ENCODE measurements around the gene STK36. TPM values are rescaled to one million over a fixed set of nuclear protein-coding genes. Genes with fewer than 3 reads are reported as not detected.

Gene STK36
- total RNA-seq, 1 experiment from 2014 or later: 12.6 TPM

DNA sequence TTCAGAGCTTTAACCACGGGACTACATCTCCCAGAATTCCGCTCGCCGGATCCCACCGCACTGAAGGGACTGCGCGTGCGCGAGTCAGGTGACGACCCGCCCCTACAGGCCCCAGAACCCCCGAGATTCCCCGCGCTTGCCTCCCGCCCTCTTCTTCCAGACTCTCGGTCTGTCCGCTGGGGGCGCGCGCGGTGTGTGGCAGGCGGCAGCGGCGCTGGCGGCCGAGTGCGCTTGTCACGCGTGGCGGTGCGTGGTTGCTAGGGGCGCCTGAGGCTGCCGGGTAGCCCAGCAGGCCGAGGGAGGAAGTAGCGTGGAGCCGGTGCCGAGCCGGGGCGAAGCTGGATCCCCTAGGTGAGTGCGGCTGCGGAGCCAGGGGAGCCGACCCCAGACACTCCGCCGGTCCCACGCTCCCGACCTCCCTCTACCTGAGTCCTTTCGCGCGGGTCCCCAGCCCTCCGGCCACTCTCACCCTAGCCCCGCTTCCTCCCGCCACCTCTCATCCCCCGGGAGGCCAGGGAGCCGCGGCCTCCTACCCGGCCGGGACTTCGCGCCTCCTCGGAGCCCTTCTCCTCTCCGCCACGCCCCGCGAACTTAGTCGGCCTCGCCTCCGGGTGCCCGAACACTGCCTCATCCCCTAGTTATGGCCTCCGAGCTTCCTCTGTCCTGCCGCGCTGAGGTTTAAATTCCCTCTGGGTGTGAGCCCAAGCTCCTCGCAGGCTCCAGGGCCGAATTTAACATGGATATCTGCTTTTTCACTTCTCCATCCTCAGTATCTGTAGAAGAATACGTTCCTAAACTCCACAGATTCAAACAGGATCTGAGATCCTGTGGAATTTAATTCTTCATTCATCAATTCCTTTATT lies 39.0 kb downstream of the STK36 start, which contains the start of gene TTLL4:
TTLL4 (plus strand) TSS at position 149 of the 863 bp plus-strand sequence. CDS start 26,842 bp downstream, outside the sequence.
- in situ Hi-C loops (cut with HindIII; ENCODE audit: low pct_unique_long_range_greater_than_20kb, low sequenced_read_pairs): no loop called here
- peak; percentile 96 for DNase-seq (ENCODE audit: low read depth, low spot score)

- in situ Hi-C loops (cut with HindIII; ENCODE audit: low pct_unique_long_range_greater_than_20kb, low sequenced_read_pairs): no loop called here
- peak; percentile 7 for DNase-seq (ENCODE audit: low read depth, low spot score)
Measured at GRCh38 chr2:218711550-218711929, 39.7 kb downstream of the STK36 start.

DNA sequence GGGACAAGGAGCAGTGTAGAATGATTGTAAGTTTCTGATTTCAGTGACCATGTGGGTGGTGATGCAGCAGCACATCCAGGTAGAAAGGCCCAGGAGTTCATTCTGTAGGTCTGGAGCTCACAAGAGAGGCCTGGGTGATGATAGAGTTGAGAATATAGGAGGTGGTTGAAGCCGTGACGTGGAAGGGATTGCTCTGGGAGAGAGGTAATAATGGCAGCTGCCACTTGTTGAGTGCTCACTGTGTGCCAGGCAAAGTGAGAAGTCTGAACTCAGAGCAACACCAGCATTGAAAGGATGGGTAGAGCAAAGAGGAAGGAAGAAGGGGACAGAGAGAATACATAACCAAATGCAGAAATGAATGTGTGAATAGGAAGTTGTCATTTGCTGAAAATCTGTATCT lies 42.0 kb downstream of the STK36 start:
- in situ Hi-C loops (cut with HindIII; ENCODE audit: low pct_unique_long_range_greater_than_20kb, low sequenced_read_pairs): no loop called here
- no peak for DNase-seq (ENCODE audit: low read depth, low spot score)

- DNase-seq (ENCODE audit: low read depth, low spot score): no peak
- in situ Hi-C loops (cut with HindIII; ENCODE audit: low pct_unique_long_range_greater_than_20kb, low sequenced_read_pairs): no loop called here
Measured at GRCh38 chr2:218716070-218716469, 44.2 kb downstream of the STK36 start.

GRCh38 chr2:218717262-218717661 lies 45.4 kb downstream of the STK36 start:
- in situ Hi-C loops (cut with HindIII; ENCODE audit: low pct_unique_long_range_greater_than_20kb, low sequenced_read_pairs): no loop called here
- DNase-seq (ENCODE audit: low read depth, low spot score): no peak

DNA sequence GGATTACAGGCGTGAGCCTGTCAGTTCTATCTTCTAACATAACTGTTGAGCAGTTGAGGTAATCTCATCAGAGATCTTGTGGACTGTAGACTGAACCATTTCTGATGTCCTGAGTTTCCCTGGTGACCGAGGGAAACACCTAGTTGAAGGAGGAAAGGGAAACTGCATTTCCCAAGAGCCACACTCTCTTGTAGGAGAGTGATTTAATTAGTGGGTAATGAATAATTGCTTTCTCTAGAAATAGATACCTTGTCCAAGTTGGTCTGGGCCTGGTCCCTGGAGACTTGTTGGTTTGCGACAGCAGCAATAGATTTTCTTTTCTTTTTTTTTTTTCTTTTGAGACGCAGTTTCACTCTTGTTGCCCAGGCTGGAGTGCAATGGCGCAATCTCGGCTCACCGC lies 46.2 kb downstream of the STK36 start:
- no peak for DNase-seq (ENCODE audit: low read depth, low spot score)
- in situ Hi-C loops (cut with HindIII; ENCODE audit: low pct_unique_long_range_greater_than_20kb, low sequenced_read_pairs): no loop called here

DNA sequence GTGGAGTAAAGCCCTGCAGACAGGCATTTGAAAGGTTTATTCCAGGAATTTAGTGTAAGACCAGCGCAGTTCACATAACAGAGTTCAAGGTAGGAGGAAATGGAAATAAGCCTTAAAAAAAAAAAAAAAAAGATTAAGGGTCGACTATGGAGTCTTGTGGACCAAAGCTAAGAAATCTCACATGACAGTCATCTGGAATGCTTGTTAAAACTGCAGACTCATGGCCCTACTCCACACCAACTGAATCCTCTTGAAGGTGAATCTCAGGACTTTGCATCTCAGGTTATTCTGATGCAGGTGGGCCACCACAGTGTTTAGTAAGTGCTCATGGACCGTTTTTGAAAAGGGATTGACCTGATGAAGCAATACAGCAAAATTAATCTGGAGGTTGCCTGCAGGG lies 47.6 kb downstream of the STK36 start:
- in situ Hi-C loops (cut with HindIII; ENCODE audit: low pct_unique_long_range_greater_than_20kb, low sequenced_read_pairs): no loop called here
- peak; percentile 18 for DNase-seq (ENCODE audit: low read depth, low spot score)

- in situ Hi-C loops (cut with HindIII; ENCODE audit: low pct_unique_long_range_greater_than_20kb, low sequenced_read_pairs): no loop called here
- DNase-seq (ENCODE audit: low read depth, low spot score): peak; percentile 25
Measured at GRCh38 chr2:218720048-218721041, 48.5 kb downstream of the STK36 start.

DNA sequence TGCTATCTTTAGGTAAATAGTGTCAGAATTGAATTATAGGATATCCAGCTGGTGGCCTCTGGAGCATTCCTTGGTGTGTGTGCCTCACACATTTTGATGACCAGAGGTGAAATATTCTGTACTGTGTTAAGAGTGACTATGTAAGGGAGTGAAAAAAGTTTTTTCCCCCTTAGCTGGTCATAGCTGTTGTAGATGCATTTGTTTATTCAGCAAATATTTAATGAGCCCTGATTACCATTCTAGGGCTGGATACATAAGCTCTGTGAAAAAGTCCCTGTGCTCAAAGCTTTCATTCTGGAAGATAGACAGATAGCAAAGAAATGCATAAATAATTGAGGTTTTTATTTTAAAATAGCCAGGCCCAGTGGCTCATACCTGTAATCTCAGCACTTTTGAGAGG lies 49.6 kb downstream of the STK36 start:
- in situ Hi-C loops (cut with HindIII; ENCODE audit: low pct_unique_long_range_greater_than_20kb, low sequenced_read_pairs): no loop called here
- DNase-seq (ENCODE audit: low read depth, low spot score): no peak

- in situ Hi-C loops (cut with HindIII; ENCODE audit: low pct_unique_long_range_greater_than_20kb, low sequenced_read_pairs): no loop called here
- DNase-seq (ENCODE audit: low read depth, low spot score): no peak
Measured at GRCh38 chr2:218721934-218722333, 50.0 kb downstream of the STK36 start.

- peak; percentile 68 for DNase-seq (ENCODE audit: low read depth, low spot score)
- in situ Hi-C loops (cut with HindIII; ENCODE audit: low pct_unique_long_range_greater_than_20kb, low sequenced_read_pairs): no loop called here
Measured at GRCh38 chr2:218722419-218722818, 50.5 kb downstream of the STK36 start.

DNA sequence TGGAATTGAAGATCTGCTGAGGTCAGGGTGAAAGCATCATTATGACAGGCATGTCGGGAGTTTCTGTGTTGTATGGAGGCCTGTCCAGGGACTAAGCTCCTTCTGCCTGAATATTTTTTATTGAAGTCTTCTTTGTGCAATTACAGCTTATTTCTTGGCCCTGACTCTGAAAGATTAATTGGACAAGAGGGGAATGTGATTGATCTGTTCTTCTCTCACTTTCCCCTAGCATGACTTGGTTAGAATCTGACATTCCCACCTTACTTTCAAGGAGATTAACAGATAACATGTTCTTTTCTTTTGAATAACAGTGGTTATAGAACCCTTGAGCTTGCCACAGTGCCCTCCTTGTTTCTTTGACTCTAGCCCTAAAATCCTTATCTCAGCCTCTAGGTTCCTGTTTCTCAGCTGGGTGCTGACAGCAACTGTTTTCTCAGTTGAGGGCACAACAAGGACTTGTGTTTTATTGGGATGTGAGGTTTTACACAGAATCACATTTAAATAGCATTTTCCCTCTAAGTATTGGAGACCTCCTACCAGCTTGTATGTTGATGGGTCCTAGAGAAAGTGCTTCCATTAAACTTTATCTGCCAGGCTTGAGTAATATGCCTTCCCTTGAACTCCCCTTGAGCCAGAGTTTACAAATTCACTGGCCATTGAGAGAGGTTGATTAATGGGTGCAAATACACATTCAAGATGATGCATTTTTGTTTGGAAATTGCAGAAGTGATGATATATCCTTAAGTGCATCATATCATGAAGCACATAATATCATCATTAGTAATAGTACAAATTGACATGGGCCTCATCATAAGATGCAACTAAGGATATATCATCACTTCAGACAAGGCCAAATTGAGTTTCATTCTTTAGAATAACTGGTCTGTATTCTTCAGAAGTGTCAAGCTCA lies 51.2 kb downstream of the STK36 start:
- peak; percentile 80 for DNase-seq (ENCODE audit: low read depth, low spot score)
- in situ Hi-C loops (cut with HindIII; ENCODE audit: low pct_unique_long_range_greater_than_20kb, low sequenced_read_pairs): no loop called here

GRCh38 chr2:218726004-218726574 lies 54.2 kb downstream of the STK36 start:
- in situ Hi-C loops (cut with HindIII; ENCODE audit: low pct_unique_long_range_greater_than_20kb, low sequenced_read_pairs): no loop called here
- no peak for DNase-seq (ENCODE audit: low read depth, low spot score)

DNA sequence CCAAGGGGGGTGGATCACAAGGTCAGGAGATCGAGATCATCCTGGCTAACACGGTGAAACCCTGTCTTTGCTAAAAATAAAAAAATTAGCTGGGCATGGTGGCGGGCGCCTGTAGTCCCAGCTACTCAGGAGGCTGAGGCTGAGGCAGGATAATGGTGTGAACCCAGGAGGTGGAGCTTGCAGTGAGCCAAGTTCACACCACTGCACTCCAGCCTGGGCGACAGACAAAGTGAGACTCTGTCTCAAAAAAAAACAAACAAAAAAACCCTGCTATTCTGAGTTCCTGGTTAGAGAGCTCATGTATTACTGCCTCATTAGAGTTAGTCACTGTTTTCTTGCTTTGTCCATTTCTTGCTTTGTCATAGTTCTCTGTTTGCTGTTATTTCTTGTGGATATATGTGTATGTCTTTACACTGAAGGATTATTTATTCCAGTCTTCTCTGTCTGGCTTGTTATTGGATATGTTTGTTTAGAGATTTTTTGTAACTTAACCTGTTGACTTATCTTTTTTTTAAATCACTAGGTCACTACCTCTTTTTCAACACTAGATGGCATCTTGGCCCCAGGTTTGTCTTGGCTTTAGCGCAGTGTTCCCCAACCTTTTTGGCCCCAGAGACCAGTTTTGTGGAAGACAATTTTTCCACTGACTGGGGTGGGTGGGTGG lies 55.7 kb downstream of the STK36 start:
- peak; percentile 56 for DNase-seq (ENCODE audit: low read depth, low spot score)
- in situ Hi-C loops (cut with HindIII; ENCODE audit: low pct_unique_long_range_greater_than_20kb, low sequenced_read_pairs): no loop called here

DNA sequence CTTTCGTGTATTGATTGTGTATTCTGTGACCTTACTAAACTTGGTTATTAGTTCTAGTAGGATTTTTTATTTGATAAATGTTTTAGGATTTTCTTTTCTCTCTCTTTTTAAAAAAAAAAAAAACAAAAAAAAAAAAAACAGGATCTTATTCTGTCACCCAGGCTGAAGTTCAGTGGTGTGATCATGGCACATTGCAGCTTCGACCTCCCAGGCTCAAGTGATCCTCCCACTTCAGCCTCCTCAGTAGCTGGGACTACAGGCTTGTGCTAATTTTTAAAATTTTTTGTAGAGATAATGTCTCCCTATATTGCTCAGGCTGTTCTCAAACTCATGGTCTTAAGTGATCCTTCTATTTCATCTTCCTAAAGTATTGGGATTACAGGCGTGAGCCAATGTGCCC lies 57.8 kb downstream of the STK36 start:
- in situ Hi-C loops (cut with HindIII; ENCODE audit: low pct_unique_long_range_greater_than_20kb, low sequenced_read_pairs): no loop called here
- DNase-seq (ENCODE audit: low read depth, low spot score): no peak

DNA sequence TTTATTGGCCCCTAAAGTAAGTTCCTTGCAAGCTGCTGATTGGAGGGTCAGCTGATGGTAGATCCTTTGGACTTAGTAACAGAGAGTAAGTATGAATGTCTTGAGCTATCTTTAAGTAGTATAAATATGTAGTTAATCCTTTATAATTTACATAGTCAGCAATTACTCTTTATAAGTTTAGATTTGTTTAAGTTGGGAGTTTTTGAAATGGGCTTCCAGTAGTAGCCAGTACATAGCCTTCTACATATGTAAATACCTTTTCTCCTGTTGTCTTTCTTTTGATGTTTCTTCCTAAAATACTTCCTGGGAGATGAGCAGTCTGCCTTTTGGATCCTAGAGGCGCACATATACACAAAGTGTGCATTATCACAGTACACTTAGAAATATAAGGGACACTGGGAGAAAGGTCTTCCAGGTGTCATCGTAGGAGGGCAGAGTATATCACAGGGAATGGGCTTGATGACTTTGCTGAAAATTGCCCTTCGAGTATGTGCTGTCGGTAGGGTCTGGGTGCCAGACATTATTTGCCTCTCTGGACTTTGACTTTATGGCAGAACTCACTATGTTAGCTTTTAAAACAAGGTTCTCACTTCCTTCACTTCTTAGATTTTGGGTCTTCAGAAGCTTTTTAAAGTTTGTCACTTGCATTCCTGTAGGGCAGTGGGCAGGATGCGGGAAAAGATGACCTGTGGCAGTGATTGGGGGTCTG lies 60.3 kb downstream of the STK36 start:
- in situ Hi-C loops (cut with HindIII; ENCODE audit: low pct_unique_long_range_greater_than_20kb, low sequenced_read_pairs): no loop called here
- no peak for DNase-seq (ENCODE audit: low read depth, low spot score)
